Measurements from ENCODE around the gene TXNL4B. TPM values are rescaled to one million over a fixed set of nuclear protein-coding genes. Genes with fewer than 3 reads are reported as not detected.
A peak's percentile ranks its signal among the peaks of the same experiment; 100 is the strongest.

Gene TXNL4B
- polyA plus RNA-seq, 3 donors, result 6.4 to 10.9 (median 7.0) TPM

DNA sequence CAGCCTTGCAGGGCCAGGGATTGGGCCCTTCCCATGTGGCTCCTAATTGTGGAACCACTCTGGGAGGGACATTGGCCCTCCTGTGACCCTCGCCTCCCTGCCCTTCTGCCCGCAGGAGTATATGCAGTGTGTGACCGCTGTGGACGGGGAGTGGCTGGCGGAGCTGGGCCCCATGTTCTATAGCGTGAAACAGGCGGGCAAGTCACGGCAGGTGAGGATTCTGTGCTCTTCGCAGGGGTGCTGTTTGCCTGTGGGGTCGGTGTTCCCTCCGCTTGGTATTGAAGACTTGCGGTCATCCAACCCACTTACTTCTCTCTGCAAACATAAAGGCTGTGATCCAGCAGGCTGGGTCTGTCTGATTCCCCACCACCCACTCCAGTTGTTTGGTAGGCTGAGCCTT, 15.9 kb upstream of the TXNL4B start:
- WGBS (ENCODE audit: insufficient coverage), result 96% methylated on average over 8 of the region's 12 CpGs
- Mint-ChIP-seq H3K27ac (peak overlapping the region in 1 of 7 donors; percentile 67), H3K36me3 (peaks cover 96% of the 10 kb centered on the region in 2 donors), H3K9me3 (peaks cover 0 to 1% (median 0%) of the 10 kb centered on the region in 7 donors), H3K4me1 (no peaks in the 10 kb centered on the region), H3K27me3 (ENCODE audit: low read depth in 3 of 3) (no peaks in the 10 kb centered on the region), H3K4me3 (no peak overlapping the region)
- no peak overlapping the region for H3K4me2 ChIP-seq (replicated peaks; ENCODE audit: extremely low read depth, low read length, poor library complexity, severe bottlenecking)
- DNase-seq, result no peak
- TF ChIP-seq, protein P1, sequence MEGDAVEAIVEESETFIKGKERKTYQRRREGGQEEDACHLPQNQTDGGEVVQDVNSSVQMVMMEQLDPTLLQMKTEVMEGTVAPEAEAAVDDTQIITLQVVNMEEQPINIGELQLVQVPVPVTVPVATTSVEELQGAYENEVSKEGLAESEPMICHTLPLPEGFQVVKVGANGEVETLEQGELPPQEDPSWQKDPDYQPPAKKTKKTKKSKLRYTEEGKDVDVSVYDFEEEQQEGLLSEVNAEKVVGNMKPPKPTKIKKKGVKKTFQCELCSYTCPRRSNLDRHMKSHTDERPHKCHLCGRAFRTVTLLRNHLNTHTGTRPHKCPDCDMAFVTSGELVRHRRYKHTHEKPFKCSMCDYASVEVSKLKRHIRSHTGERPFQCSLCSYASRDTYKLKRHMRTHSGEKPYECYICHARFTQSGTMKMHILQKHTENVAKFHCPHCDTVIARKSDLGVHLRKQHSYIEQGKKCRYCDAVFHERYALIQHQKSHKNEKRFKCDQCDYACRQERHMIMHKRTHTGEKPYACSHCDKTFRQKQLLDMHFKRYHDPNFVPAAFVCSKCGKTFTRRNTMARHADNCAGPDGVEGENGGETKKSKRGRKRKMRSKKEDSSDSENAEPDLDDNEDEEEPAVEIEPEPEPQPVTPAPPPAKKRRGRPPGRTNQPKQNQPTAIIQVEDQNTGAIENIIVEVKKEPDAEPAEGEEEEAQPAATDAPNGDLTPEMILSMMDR (IDR thresholded peaks at IDR 0.05), result no peak
- H3K9me3 ChIP-seq (replicated peaks in 1 of 2; ENCODE audit: control insufficient read depth in 1 of 2, insufficient read depth in 1 of 2, low read length in 2 of 2), result no peaks in the 10 kb centered on the region
- no peak overlapping the region for H2AFZ ChIP-seq (ENCODE audit: insufficient read depth, low read depth, low read length, poor library complexity, severe bottlenecking)
- no peaks in the 10 kb centered on the region for H3K4me1 ChIP-seq (ENCODE audit: control insufficient read depth in 1 of 2, insufficient read depth in 2 of 2, low read length in 2 of 2)
- H3K27ac ChIP-seq (ENCODE audit: low read depth in 1 of 2, low read length in 2 of 2), result no peak overlapping the region
- H3K9ac ChIP-seq (ENCODE audit: insufficient read depth, low read length, poor library complexity, severe bottlenecking), result no peak overlapping the region
- H4K20me1 ChIP-seq (ENCODE audit: insufficient read depth, low read length), result no peaks in the 10 kb centered on the region
- intact Hi-C loops (cut with micrococcal nuclease), result no loop called here
- no peaks in the 10 kb centered on the region for H3K79me2 ChIP-seq (ENCODE audit: insufficient read depth, low read length)
- no peaks in the 10 kb centered on the region for H3K27me3 ChIP-seq (ENCODE audit: control insufficient read depth in 2 of 2, insufficient read depth in 2 of 2, low read length in 2 of 2)
- H3K4me3 ChIP-seq (replicated peaks in 1 of 3; ENCODE audit: low read depth in 2 of 3, low read length in 3 of 3), result no peak overlapping the region
- peaks cover 91 to 95% of the 10 kb centered on the region in 2 donors for H3K36me3 ChIP-seq (replicated peaks in 1 of 2; ENCODE audit: control insufficient read depth in 1 of 2, insufficient read depth in 2 of 2, low read length in 2 of 2)

DNA sequence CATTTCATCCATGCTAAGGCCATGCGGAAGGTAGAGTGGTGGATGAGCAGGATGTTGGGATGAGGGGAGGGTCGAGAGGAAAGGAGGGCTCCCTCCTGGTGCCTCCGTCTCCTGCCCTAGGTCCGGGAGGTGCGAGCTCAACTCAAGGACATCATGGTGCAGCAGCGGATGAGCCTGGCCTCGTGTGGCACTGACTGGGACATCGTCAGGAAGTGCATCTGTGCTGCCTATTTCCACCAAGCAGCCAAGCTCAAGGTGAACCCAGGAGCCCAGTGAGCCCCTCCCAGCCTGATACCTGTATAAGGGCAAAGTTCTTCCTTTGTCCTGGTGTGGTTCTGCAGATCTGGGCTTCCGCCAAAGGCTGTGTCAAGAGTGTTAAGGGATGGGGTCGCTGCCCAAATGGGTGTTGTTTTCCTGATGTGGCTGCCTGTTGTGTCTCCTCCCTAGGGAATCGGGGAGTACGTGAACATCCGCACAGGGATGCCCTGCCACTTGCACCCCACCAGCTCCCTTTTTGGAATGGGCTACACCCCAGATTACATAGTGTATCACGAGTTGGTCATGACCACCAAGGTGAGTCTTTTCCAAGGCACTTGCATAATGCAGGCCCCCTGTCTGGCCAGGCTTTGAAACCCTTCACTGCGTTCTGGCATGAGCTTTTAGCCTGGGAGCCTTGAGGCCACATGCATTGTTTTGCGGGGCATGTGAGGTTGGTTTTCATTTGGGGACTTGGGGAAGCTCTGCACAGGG, 15.1 kb upstream of the TXNL4B start:
- Mint-ChIP-seq H3K4me1 (no peaks in the 10 kb centered on the region), H3K9me3 (no peaks in the 10 kb centered on the region), H3K27me3 (ENCODE audit: low read depth in 3 of 3) (peaks cover 0 to under 1% (median 0%) of the 10 kb centered on the region in 3 donors), H3K4me3 (no peak overlapping the region), H3K27ac (no peak overlapping the region), H3K36me3 (peaks cover 100% of the 10 kb centered on the region in 2 donors)
- Histone ChIP-seq H3K27me3 (ENCODE audit: control insufficient read depth in 2 of 2, insufficient read depth in 2 of 2, low read length in 2 of 2) (no peaks in the 10 kb centered on the region), H3K4me3 (replicated peaks in 1 of 3; ENCODE audit: low read depth in 2 of 3, low read length in 3 of 3) (no peak overlapping the region), H2AFZ (ENCODE audit: insufficient read depth, low read depth, low read length, poor library complexity, severe bottlenecking) (no peak overlapping the region), H3K27ac (ENCODE audit: low read depth in 1 of 2, low read length in 2 of 2) (no peak overlapping the region), H3K9ac (ENCODE audit: insufficient read depth, low read length, poor library complexity, severe bottlenecking) (no peak overlapping the region), H4K20me1 (ENCODE audit: insufficient read depth, low read length) (no peaks in the 10 kb centered on the region), H3K9me3 (replicated peaks in 1 of 2; ENCODE audit: control insufficient read depth in 1 of 2, insufficient read depth in 1 of 2, low read length in 2 of 2) (no peaks in the 10 kb centered on the region), H3K79me2 (ENCODE audit: insufficient read depth, low read length) (no peaks in the 10 kb centered on the region), H3K4me1 (ENCODE audit: control insufficient read depth in 1 of 2, insufficient read depth in 2 of 2, low read length in 2 of 2) (no peaks in the 10 kb centered on the region), H3K36me3 (replicated peaks in 1 of 2; ENCODE audit: control insufficient read depth in 1 of 2, insufficient read depth in 2 of 2, low read length in 2 of 2) (peaks cover 99 to 100% of the 10 kb centered on the region in 2 donors), H3K4me2 (replicated peaks; ENCODE audit: extremely low read depth, low read length, poor library complexity, severe bottlenecking) (no peak overlapping the region)
- intact Hi-C loops (cut with micrococcal nuclease), result no loop called here
- no peak for DNase-seq
- 94% methylated on average over 16 of the region's 16 CpGs for WGBS (ENCODE audit: insufficient coverage)
- TF ChIP-seq, protein P1 (IDR thresholded peaks at IDR 0.05), result no peak

Measured in CD14-positive monocyte (primary cell).